Kidney (tissue), 14 donors: ENCODE measurements around the gene ME3. TPM values are rescaled to one million over a fixed set of nuclear protein-coding genes. Genes with fewer than 3 reads are reported as not detected.
A peak's percentile ranks its signal among the peaks of the same experiment; 100 is the strongest.

Experiments used
- DNase-seq, 5 donors: peaks; one replicate each; pipeline ENCODE4 v3.0.0-alpha.2; 2013 to 2020
- FAIRE-seq: peaks from 2 replicates; lab custom pipeline; 2012; peaks lifted over from hg19 to GRCh38; lab: Jason Lieb, UNC
- H3K27ac ChIP-seq, 2 donors: one replicate each; pipeline ENCODE4 v1.7.0; 2013; ENCODE audit warnings: low read depth in 2 of 2, low read length in 2 of 2, inconsistent platforms in 1 of 2
- H3K27me3 ChIP-seq: one replicate; pipeline ENCODE4 v1.7.1; 2013; ENCODE audit warnings: low read length, inconsistent platforms; ENCODE audit not compliant: control insufficient read depth, insufficient read depth
- H3K36me3 ChIP-seq, 3 donors: one replicate each; pipeline versions ENCODE4 v1.7.0 to v1.7.1; 2013; ENCODE audit warnings: low read length in 3 of 3, control low read depth in 1 of 3, inconsistent platforms in 1 of 3; ENCODE audit not compliant: insufficient read depth in 3 of 3, control insufficient read depth in 2 of 3
- H3K4me1 ChIP-seq, 3 donors: one replicate each; pipeline versions ENCODE4 v1.7.0 to v1.7.1; 2013; ENCODE audit warnings: low read length in 3 of 3, inconsistent platforms in 1 of 3, low read depth in 1 of 3; ENCODE audit not compliant: control insufficient read depth in 2 of 3, insufficient read depth in 2 of 3
- H3K4me3 ChIP-seq, 3 donors: one replicate each; pipeline versions ENCODE4 v1.7.0 to v1.8.1; 2013; ENCODE audit warnings: low read length in 3 of 3, control low read depth in 1 of 3, inconsistent platforms in 1 of 3
- H3K9ac ChIP-seq, 3 donors: one replicate each; pipeline versions ENCODE4 v1.7.0 to v1.7.1; 2013; ENCODE audit warnings: low read length in 3 of 3, control low read depth in 1 of 3, inconsistent platforms in 1 of 3
- H3K9me3 ChIP-seq, 3 donors: one replicate each; pipeline versions ENCODE4 v1.7.0 to v1.7.1; 2013; ENCODE audit warnings: low read length in 3 of 3, control low read depth in 1 of 3, inconsistent platforms in 1 of 3; ENCODE audit not compliant: control insufficient read depth in 2 of 3, insufficient read depth in 1 of 3
- CTCF ChIP-seq: IDR thresholded peaks from 3 replicates; pipeline ENCODE4 v1.5.1; 2012; ENCODE audit warnings: mild to moderate bottlenecking, moderate library complexity, borderline replicate concordance; ENCODE audit not compliant: insufficient read depth; ENCODE audit errors: extremely low read depth
- intact Hi-C: fragments of 100-400 bp; cut with DNase I; formaldehyde crosslinking; loops from one replicate; pipeline ENCODE4 v1.11.1; 2022
- polyA plus RNA-seq: library from polyadenylated mRNA; stranded (reverse); fragments of 350-450 nt; fragmentation: Illumina TruSeq; extraction: RNeasy Lipid Tissue Mini Kit (QIAGEN cat#74804); gene quantifications from one replicate; pipeline ENCODE4 v1.2.3, GENCODE V29; 2014; ENCODE audit warnings: low read depth, low replicate concordance; ENCODE audit not compliant: insufficient read depth
- total RNA-seq: library from RNA; stranded (reverse); fragmentation: NEBNext Ultra II Directional; extraction: Animal tissue kit (Norgen Biotek cat#: 25700); gene quantifications from one replicate; pipeline ENCODE4 v1.2.1, GENCODE V29; 2021
- donor health status: control.
- donor health status: control.
- donor health status: control.
- donor health status: control.
- donor health status: control.
- donor health status: DM: yes; HTN: yes; CAD: no.
- donor health status: Normal renal cell carcinoma (clear cell type).

ME3 gene
- total and polyA plus RNA-seq, 2 donors from 2014 or later, result 13.2 to 32.2 TPM

GRCh38 chr11:86587264-86588193 lies 84.9 kb downstream of the ME3 start:
- TF ChIP-seq CTCF, result no peak
- Histone ChIP-seq H3K27me3 (no peaks in the 10 kb centered on the region), H3K27ac (peak overlapping the region in 1 of 2 donors; percentile 13), H3K4me1 (peaks cover 0 to 7% (median 4%) of the 10 kb centered on the region in 3 donors), H3K4me3 (no peak overlapping the region), H3K9me3 (no peaks in the 10 kb centered on the region), H3K36me3 (no peaks in the 10 kb centered on the region), H3K9ac (no peak overlapping the region)
- intact Hi-C loops, result no loop called here
- FAIRE-seq, result no peak
- no peak for DNase-seq

DNA sequence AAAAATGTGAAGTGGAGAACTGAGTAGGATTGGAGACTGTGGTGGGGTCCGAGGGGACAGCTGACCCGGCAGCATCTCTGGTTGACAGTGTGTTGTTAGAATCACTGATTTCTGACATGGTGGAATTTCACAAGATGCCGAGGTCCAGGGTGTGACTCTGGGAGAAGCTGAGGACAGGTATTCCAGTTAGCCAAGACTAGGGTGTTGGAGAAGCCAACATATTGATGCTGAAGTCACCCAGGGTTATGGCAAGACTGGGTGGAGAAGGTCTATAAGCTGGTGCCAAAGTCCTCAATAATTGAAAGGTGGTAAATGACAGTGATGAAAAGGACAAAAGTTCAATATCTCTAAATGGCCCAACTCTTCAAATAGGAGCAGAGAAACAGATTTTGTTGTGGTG lies 86.1 kb downstream of the ME3 start:
- H3K4me3 ChIP-seq, result no peak overlapping the region
- H3K4me1 ChIP-seq, result peaks cover 0 to 2% (median 0%) of the 10 kb centered on the region in 3 donors
- TF ChIP-seq CTCF, result no peak
- no peaks in the 10 kb centered on the region for H3K9me3 ChIP-seq
- intact Hi-C loops, result no loop called here
- no peaks in the 10 kb centered on the region for H3K27me3 ChIP-seq
- DNase-seq, result no peak
- H3K9ac ChIP-seq, result no peak overlapping the region
- no peak for FAIRE-seq
- no peaks in the 10 kb centered on the region for H3K36me3 ChIP-seq
- H3K27ac ChIP-seq, result no peak overlapping the region

DNA sequence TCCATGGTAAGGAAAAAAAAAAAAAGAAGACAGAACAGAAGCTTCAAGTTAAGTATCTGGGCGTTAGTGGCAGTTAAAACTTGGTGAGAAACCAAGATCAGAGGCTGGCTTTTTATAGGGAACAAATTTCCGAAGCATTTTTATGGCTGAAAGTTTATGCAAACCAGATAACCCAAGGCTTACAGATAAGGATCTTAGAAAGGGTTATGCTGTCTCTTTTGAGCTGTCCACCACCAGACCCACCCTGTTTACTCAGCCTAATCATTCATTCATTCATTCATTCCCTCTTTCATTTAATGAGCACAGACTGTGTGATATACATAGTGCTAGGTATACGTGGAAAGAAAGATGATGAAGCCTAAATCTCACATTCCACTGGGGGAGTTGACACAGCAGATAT lies 89.5 kb downstream of the ME3 start:
- no peak overlapping the region for H3K27ac ChIP-seq
- TF ChIP-seq CTCF, result no peak
- H3K9me3 ChIP-seq, result no peaks in the 10 kb centered on the region
- FAIRE-seq (no peak), DNase-seq (no peak)
- H3K4me3 ChIP-seq, result no peak overlapping the region
- peaks cover 0 to 9% (median 7%) of the 10 kb centered on the region in 3 donors for H3K4me1 ChIP-seq
- no peak overlapping the region for H3K9ac ChIP-seq
- no peaks in the 10 kb centered on the region for H3K36me3 ChIP-seq
- intact Hi-C loops, result no loop called here
- no peaks in the 10 kb centered on the region for H3K27me3 ChIP-seq
